H9 (cell line): ENCODE data around the gene ZNF350. TPM values are rescaled to one million over a fixed set of nuclear protein-coding genes. Genes with fewer than 3 reads are reported as not detected.
"Not testable (repeated sequence)": the region's sequence is repeated elsewhere in the genome, so short reads cannot be mapped to it uniquely, and the experiment has no call there.

Experiments
- DNase-seq: peaks from one replicate; pipeline ENCODE4 v3.0.0-alpha.2; 2017
- H2AFZ ChIP-seq: one replicate; pipeline ENCODE4 v1.6.1; 2013; ENCODE audit warnings: mild to moderate bottlenecking, low read length, control low read depth, moderate library complexity
- H2AK5ac ChIP-seq: 2 replicates; pipeline ENCODE4 v1.6.1; 2013; ENCODE audit warnings: low read length, control low read depth, mixed read lengths; ENCODE audit not compliant: insufficient read length
- H2BK120ac ChIP-seq: one replicate; pipeline ENCODE4 v1.6.1; 2013; ENCODE audit warnings: low read depth, mild to moderate bottlenecking, low read length, control low read depth, inconsistent platforms; ENCODE audit not compliant: poor library complexity, severe bottlenecking
- H2BK12ac ChIP-seq: 2 replicates; pipeline ENCODE4 v1.6.1; 2013; ENCODE audit warnings: low read length, control low read depth, mixed read lengths, low read depth; ENCODE audit not compliant: insufficient read length
- H2BK15ac ChIP-seq: 2 replicates; pipeline ENCODE4 v1.6.1; 2013; ENCODE audit warnings: low read depth, low read length, control low read depth
- H2BK20ac ChIP-seq: one replicate; pipeline ENCODE4 v1.6.1; 2013; ENCODE audit warnings: low read depth, mild to moderate bottlenecking, low read length, control low read depth, inconsistent platforms; ENCODE audit not compliant: poor library complexity, severe bottlenecking
- H2BK5ac ChIP-seq: 2 replicates; pipeline ENCODE4 v1.6.1; 2013; ENCODE audit warnings: low read length, control low read depth, mixed read lengths; ENCODE audit not compliant: insufficient read length
- H3K14ac ChIP-seq: 2 replicates; pipeline ENCODE4 v1.6.1; 2013; ENCODE audit warnings: low read length, control low read depth; ENCODE audit not compliant: insufficient read depth
- H3K18ac ChIP-seq: 2 replicates; pipeline ENCODE4 v1.6.1; 2013; ENCODE audit warnings: low read depth, mild to moderate bottlenecking, mixed read lengths, low read length, control low read depth; ENCODE audit not compliant: insufficient read length
- H3K23ac ChIP-seq: 2 replicates; pipeline ENCODE4 v1.6.1; 2013; ENCODE audit warnings: low read length, control low read depth, mixed read lengths, low read depth; ENCODE audit not compliant: insufficient read length
- H3K23me2 ChIP-seq: 2 replicates; pipeline ENCODE4 v1.6.1; 2013; ENCODE audit warnings: low read depth, mild to moderate bottlenecking, mixed read lengths, low read length, control low read depth; ENCODE audit not compliant: insufficient read length, poor library complexity, severe bottlenecking
- H3K27ac ChIP-seq: 2 replicates; pipeline ENCODE4 v1.5.1; 2013; ENCODE audit warnings: low read length, control low read depth, mixed read lengths, low read depth; ENCODE audit not compliant: insufficient read length
- H3K27me3 ChIP-seq: 2 replicates; pipeline ENCODE4 v1.6.1; 2013; ENCODE audit warnings: low read length, control low read depth, inconsistent platforms; ENCODE audit not compliant: insufficient read depth
- H3K4ac ChIP-seq: 2 replicates; pipeline ENCODE4 v1.6.1; 2013; ENCODE audit warnings: low read depth, mild to moderate bottlenecking, control low read depth, inconsistent platforms, low read length, moderate library complexity
- H3K4me1 ChIP-seq: 2 replicates; pipeline ENCODE4 v1.6.1; 2013; ENCODE audit warnings: low read length, control low read depth, inconsistent platforms; ENCODE audit not compliant: insufficient read depth
- H3K4me2 ChIP-seq: 2 replicates; pipeline ENCODE4 v1.6.1; 2013; ENCODE audit warnings: low read length, control low read depth, mixed read lengths; ENCODE audit not compliant: insufficient read length, insufficient read depth
- H3K56ac ChIP-seq: 2 replicates; pipeline ENCODE4 v1.6.1; 2013; ENCODE audit warnings: low read depth, mild to moderate bottlenecking, mixed read lengths, low read length, control low read depth; ENCODE audit not compliant: insufficient read length
- H3K79me1 ChIP-seq: 2 replicates; pipeline ENCODE4 v1.6.1; 2013; ENCODE audit warnings: low read depth, mild to moderate bottlenecking, moderate library complexity, low read length, control low read depth, inconsistent platforms; ENCODE audit not compliant: insufficient read depth, poor library complexity, severe bottlenecking
- H3K79me2 ChIP-seq: 2 replicates; pipeline ENCODE4 v1.6.1; 2013; ENCODE audit warnings: low read length, control low read depth, inconsistent platforms; ENCODE audit not compliant: insufficient read depth
- H3K9ac ChIP-seq: 2 replicates; pipeline ENCODE4 v1.6.1; 2013; ENCODE audit warnings: low read length, control low read depth, mixed read lengths; ENCODE audit not compliant: insufficient read length; ENCODE audit errors: extremely low read depth
- H3K9me3 ChIP-seq: one replicate; pipeline ENCODE4 v1.6.1; 2013; ENCODE audit warnings: low read depth, low read length, inconsistent platforms; ENCODE audit not compliant: control insufficient read depth
- H3T11ph ChIP-seq: one replicate; pipeline ENCODE4 v1.6.1; 2013; ENCODE audit warnings: mild to moderate bottlenecking, low read length, control low read depth, inconsistent platforms
- H4K20me1 ChIP-seq: one replicate; pipeline ENCODE4 v1.6.1; 2013; ENCODE audit not compliant: control insufficient read depth, insufficient read length, insufficient read depth
- H4K5ac ChIP-seq: 2 replicates; pipeline ENCODE4 v1.6.1; 2013; ENCODE audit warnings: low read depth, mild to moderate bottlenecking, mixed read lengths, low read length, control low read depth; ENCODE audit not compliant: insufficient read length
- H4K8ac ChIP-seq: replicated peaks from 2 replicates; pipeline ENCODE4 v1.6.1; 2013; ENCODE audit warnings: low read length, control low read depth, mixed read lengths, low read depth; ENCODE audit not compliant: insufficient read length
- H4K91ac ChIP-seq: 2 replicates; pipeline ENCODE4 v1.6.1; 2013; ENCODE audit warnings: low read depth, mild to moderate bottlenecking, moderate library complexity, mixed read lengths, low read length, control low read depth; ENCODE audit not compliant: insufficient read length
- H3K27ac Mint-ChIP-seq, 3 experiments: 2 replicates in 2 of 3; 3 replicates in 1 of 3; pipeline ENCODE4 v1.8.0; 2020 to 2021; ENCODE audit warnings: mixed read lengths in 3 of 3, mild to moderate bottlenecking in 1 of 3, moderate library complexity in 1 of 3
- H3K27me3 Mint-ChIP-seq: 2 replicates; pipeline ENCODE4 v1.8.0; 2021; ENCODE audit warnings: low read depth, mild to moderate bottlenecking, moderate library complexity, mixed read lengths
- H3K36me3 Mint-ChIP-seq, 3 experiments: 2 replicates in 2 of 3; 3 replicates in 1 of 3; pipeline ENCODE4 v1.8.0; 2020 to 2021; ENCODE audit warnings: low read depth in 3 of 3, mixed read lengths in 3 of 3; ENCODE audit not compliant: insufficient read depth in 1 of 3
- H3K4me1 Mint-ChIP-seq, 2 experiments: 2 replicates each; pipeline ENCODE4 v1.8.0; 2020; ENCODE audit warnings: mixed read lengths in 2 of 2
- H3K4me3 Mint-ChIP-seq, 2 experiments: 2 replicates in 1 of 2; 3 replicates in 1 of 2; pipeline ENCODE4 v1.8.0; 2020 to 2021; ENCODE audit warnings: mild to moderate bottlenecking in 2 of 2, mixed read lengths in 2 of 2, moderate library complexity in 1 of 2
- H3K9me3 Mint-ChIP-seq, 2 experiments: 2 replicates in 1 of 2; 3 replicates in 1 of 2; pipeline ENCODE4 v1.8.0; 2020; ENCODE audit warnings: mild to moderate bottlenecking in 2 of 2, mixed read lengths in 2 of 2, moderate library complexity in 1 of 2
- WGBS: extraction: QIAGEN DNeasy Blood & Tissue Kit; methylation state at CpG from one replicate; pipeline ENCODE4 v1.1.7; 2013; ENCODE audit warnings: missing lambda C conversion rate, low lambda C conversion rate, mixed read lengths; ENCODE audit not compliant: insufficient read length; ENCODE audit errors: extremely low coverage; 5-methylcytosine and 5-hydroxymethylcytosine counted together
- total RNA-seq: library from RNA; stranded (reverse); gene quantifications from 2 replicates; pipeline ENCODE4 v1.2.1, GENCODE V29; 2021

Gene ZNF350
- total RNA-seq, 1 experiment from 2014 or later: 12.9 TPM

DNA sequence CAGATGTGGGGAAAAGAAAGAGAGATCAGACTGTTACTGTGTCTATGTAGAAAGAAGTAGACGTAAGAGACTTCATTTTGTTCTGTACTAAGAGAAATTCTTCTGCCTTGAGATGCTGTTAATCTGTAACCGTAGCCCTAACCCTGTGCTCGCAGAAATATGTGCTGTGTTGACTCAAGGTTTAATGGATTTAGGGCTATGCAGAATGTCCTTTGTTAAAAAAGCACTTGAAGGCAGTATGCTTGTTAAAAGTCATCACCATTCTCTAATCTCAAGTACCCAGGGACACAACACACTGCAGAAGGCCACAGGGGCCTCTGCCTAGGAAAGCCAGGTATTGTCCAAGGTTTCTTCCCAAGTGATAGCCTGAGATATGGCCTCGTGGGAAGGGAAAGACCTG is 37.8 kb upstream of the ZNF350 start:
- H3K79me2 ChIP-seq, H2BK120ac ChIP-seq, H4K8ac ChIP-seq, H2BK15ac ChIP-seq, DNase-seq, H3K14ac ChIP-seq, H2BK5ac ChIP-seq, H3K18ac ChIP-seq, H3K27me3 Mint-ChIP-seq, H3K56ac ChIP-seq, H4K5ac ChIP-seq, H3K79me1 ChIP-seq, H3K4me2 ChIP-seq, H3K9ac ChIP-seq, H2BK20ac ChIP-seq, H2AK5ac ChIP-seq, H3K27ac Mint-ChIP-seq, H3K27me3 ChIP-seq, H3K23ac ChIP-seq, H3T11ph ChIP-seq, H3K4me3 Mint-ChIP-seq, H3K27ac ChIP-seq, H2BK12ac ChIP-seq, H3K23me2 ChIP-seq, H4K20me1 ChIP-seq, H4K91ac ChIP-seq, H3K9me3 ChIP-seq, H2AFZ ChIP-seq, H3K4me1 ChIP-seq, H3K4ac ChIP-seq: not testable (repeated sequence)
- peaks cover 15% of the 10 kb centered on the region in 2 experiments for H3K4me1 Mint-ChIP-seq
- peaks cover 7 to 34% of the 10 kb centered on the region in 2 experiments; a peak in 4 of 5 replicates for H3K9me3 Mint-ChIP-seq
- WGBS: no CpG with 5 or more reads among the region's 4 CpGs
- peaks cover 62 to 76% (median 71%) of the 10 kb centered on the region in 3 experiments for H3K36me3 Mint-ChIP-seq
